HepG2 (cell line): ENCODE results near the gene INTS4. TPM values are rescaled to one million over a fixed set of nuclear protein-coding genes. Genes with fewer than 3 reads are reported as not detected.
A peak's percentile ranks its signal among the peaks of the same experiment; 100 is the strongest.

Experiments
- ELF4 ChIP-seq: sonication (generic); formaldehyde crosslinking; IDR thresholded peaks from 2 replicates; pipeline ENCODE4 v1.5.0; 2020; ENCODE audit warnings: missing genetic modification reagents, mild to moderate bottlenecking, moderate library complexity, borderline replicate concordance
- ERF ChIP-seq: IDR thresholded peaks from 2 replicates; pipeline ENCODE4 v1.6.1; 2018; ENCODE audit warnings: missing biosample characterization, missing genetic modification reagents
- KLF11 ChIP-seq: IDR thresholded peaks from 2 replicates; pipeline ENCODE4 v1.6.1; 2016; ENCODE audit warnings: missing compliant biosample characterization
- MTF2 ChIP-seq: sonication (generic); formaldehyde crosslinking; IDR thresholded peaks from 2 replicates; pipeline ENCODE4 v1.5.0; 2020; ENCODE audit warnings: missing genetic modification reagents, borderline replicate concordance
- MYC ChIP-seq: sonication (generic); formaldehyde crosslinking; IDR thresholded peaks from 2 replicates; pipeline ENCODE4 v1.9.0; 2021; ENCODE audit warnings: missing genetic modification reagents, borderline replicate concordance
- POLR2AphosphoS5 ChIP-seq: IDR thresholded peaks from 2 replicates; pipeline ENCODE4 v1.6.1; 2012; ENCODE audit warnings: low read depth, low read length
- REXO4 ChIP-seq: sonication (generic); formaldehyde crosslinking; IDR thresholded peaks from 2 replicates; pipeline ENCODE4 v1.8.0; 2022; ENCODE audit warnings: missing genetic modification reagents, mild to moderate bottlenecking, borderline replicate concordance
- SKI ChIP-seq: fragments of 450-650 bp; IDR thresholded peaks from one replicate; pipeline ENCODE4 v1.6.1; 2018; ENCODE audit warnings: mild to moderate bottlenecking; ENCODE audit not compliant: partially characterized antibody
- TCF12 ChIP-seq, 2 experiments: fragments of 450-650 bp in 1 of 2; sonication (generic) in 1 of 2; formaldehyde crosslinking in 1 of 2; IDR thresholded peaks; 2 replicates each; pipeline versions ENCODE4 v1.6.1 to v1.8.0; 2017 to 2022; ENCODE audit warnings: antibody characterized with exemption in 1 of 2, mild to moderate bottlenecking in 1 of 2, missing genetic modification reagents in 1 of 2, moderate library complexity in 1 of 2
- ZNF383 ChIP-seq: sonication (generic); formaldehyde crosslinking; IDR thresholded peaks from 2 replicates; pipeline ENCODE4 v1.4.0; 2020; ENCODE audit warnings: missing genetic modification reagents, mild to moderate bottlenecking, borderline replicate concordance
- ZNF547 ChIP-seq: sonication (generic); formaldehyde crosslinking; IDR thresholded peaks from 2 replicates; pipeline ENCODE4 v1.5.1; 2020; ENCODE audit warnings: mild to moderate bottlenecking, missing genetic modification reagents
- ZNF761 ChIP-seq: sonication (generic); formaldehyde crosslinking; conservative IDR thresholded peaks from 2 replicates; pipeline ENCODE4 v1.4.0; 2020; ENCODE audit warnings: mild to moderate bottlenecking, missing genetic modification reagents
- ZNF775 ChIP-seq: sonication (generic); formaldehyde crosslinking; IDR thresholded peaks from 2 replicates; pipeline ENCODE4 v1.4.0; 2020; ENCODE audit warnings: missing genetic modification reagents, mild to moderate bottlenecking, moderate library complexity, borderline replicate concordance
- ZNF780A ChIP-seq: sonication (generic); formaldehyde crosslinking; IDR thresholded peaks from 2 replicates; pipeline ENCODE4 v1.8.0; 2022; ENCODE audit warnings: mild to moderate bottlenecking, missing genetic modification reagents, moderate library complexity
- polyA plus RNA-seq, 8 experiments: library from polyadenylated mRNA; depleted of rRNA in 3 of 8; stranded (reverse) in 7 of 8; unstranded in 1 of 8; fragments of >200 nt; fragmentation: Illumina TruSeq in 4 of 8; extraction: Trizol in 4 of 8; gene quantifications; 2 replicates each; pipeline versions ENCODE4 v1.2.1 to v1.2.3, GENCODE V29; 2011 to 2016; ENCODE audit warnings: low read depth in 4 of 8, missing spikeins in 1 of 8, mixed read lengths in 1 of 8; ENCODE audit not compliant: insufficient read depth in 1 of 8
- total RNA-seq, 5 experiments: library from RNA; depleted of rRNA; stranded (reverse); fragments of >200 nt; fragmentation: Illumina TruSeq; extraction: Trizol; gene quantifications; 2 replicates each; pipeline ENCODE4 v1.2.3, GENCODE V29; 2016; ENCODE audit warnings: low read depth in 1 of 5
- TF ChIP-seq, protein P1 (sequence below): IDR thresholded peaks from 2 replicates; pipeline ENCODE4 v1.6.1; 2012; ENCODE audit warnings: low read length, improper control_type of control experiment
- TF ChIP-seq, protein P2 (sequence below), 2 experiments: sonication (generic) in 1 of 2; formaldehyde crosslinking in 1 of 2; IDR thresholded peaks; 2 replicates each; pipeline versions ENCODE4 v1.4.0 to v1.6.1; 2018 to 2020; ENCODE audit warnings: missing genetic modification reagents in 2 of 2, borderline replicate concordance in 1 of 2, low read depth in 1 of 2, mild to moderate bottlenecking in 1 of 2, missing biosample characterization in 1 of 2
- TF ChIP-seq, protein P3 (sequence below): IDR thresholded peaks from 2 replicates; pipeline ENCODE4 v1.6.1; 2016; ENCODE audit warnings: missing genetic modification reagents, missing compliant biosample characterization
- TF ChIP-seq, protein P4 (sequence below): sonication (generic); formaldehyde crosslinking; conservative IDR thresholded peaks from 2 replicates; pipeline ENCODE4 v1.4.0; 2020; ENCODE audit warnings: missing genetic modification reagents
- TF ChIP-seq, protein P5 (sequence below): sonication (generic); formaldehyde crosslinking; IDR thresholded peaks from 2 replicates; pipeline ENCODE4 v1.9.0; 2021; ENCODE audit warnings: missing genetic modification reagents, borderline replicate concordance

INTS4 gene
- total and polyA plus RNA-seq, 2 of the 13 experiments (the other 11 are each of a cell fraction or from before 2014, with no cell fraction given): 37.3 to 44.8 TPM

DNA sequence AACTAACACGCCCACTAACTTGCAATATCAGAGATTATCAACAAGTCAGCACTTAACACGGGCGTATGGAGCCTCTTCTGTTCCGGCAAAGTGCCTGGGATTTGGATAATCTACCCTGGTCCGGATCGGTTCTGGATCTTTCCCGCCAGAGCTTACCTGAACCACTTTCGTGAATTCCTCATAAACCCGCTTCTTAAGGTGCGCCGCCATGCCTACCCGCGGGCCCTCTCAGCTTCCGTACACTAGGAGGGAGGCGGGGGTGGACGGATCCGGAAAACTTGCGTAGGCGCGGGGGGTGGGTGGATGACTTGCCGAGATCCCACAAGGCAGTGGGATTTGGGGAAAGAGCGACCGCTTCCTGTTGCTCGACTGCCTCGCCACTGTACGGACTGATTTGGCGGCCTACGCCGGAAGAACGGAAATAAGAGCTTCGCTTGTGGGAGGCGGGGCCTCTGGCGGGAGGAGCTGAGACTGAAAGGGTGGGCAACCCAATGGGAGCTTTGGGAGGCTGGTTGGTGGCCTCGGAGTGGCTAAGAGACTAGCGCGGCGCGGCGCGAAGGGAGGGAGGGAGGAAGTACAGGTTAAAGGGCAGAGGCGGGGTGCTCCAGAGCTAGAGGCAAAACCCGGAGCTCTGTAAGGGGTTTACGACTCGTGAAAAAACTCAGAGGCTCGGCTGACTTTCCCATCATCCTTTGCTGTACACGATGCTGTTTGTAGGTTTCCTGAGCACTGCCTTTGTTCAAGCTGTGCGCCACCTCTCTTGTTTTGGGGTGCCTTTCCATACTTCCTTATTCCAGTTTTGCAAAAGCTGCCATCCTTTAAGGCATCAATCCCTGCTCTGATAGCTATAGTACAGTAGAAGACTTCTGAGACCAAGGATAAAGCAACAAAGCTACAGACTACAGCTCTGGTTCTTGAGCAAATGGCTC lies at the start of gene INTS4 (continued):
- TF ChIP-seq, protein P1, sequence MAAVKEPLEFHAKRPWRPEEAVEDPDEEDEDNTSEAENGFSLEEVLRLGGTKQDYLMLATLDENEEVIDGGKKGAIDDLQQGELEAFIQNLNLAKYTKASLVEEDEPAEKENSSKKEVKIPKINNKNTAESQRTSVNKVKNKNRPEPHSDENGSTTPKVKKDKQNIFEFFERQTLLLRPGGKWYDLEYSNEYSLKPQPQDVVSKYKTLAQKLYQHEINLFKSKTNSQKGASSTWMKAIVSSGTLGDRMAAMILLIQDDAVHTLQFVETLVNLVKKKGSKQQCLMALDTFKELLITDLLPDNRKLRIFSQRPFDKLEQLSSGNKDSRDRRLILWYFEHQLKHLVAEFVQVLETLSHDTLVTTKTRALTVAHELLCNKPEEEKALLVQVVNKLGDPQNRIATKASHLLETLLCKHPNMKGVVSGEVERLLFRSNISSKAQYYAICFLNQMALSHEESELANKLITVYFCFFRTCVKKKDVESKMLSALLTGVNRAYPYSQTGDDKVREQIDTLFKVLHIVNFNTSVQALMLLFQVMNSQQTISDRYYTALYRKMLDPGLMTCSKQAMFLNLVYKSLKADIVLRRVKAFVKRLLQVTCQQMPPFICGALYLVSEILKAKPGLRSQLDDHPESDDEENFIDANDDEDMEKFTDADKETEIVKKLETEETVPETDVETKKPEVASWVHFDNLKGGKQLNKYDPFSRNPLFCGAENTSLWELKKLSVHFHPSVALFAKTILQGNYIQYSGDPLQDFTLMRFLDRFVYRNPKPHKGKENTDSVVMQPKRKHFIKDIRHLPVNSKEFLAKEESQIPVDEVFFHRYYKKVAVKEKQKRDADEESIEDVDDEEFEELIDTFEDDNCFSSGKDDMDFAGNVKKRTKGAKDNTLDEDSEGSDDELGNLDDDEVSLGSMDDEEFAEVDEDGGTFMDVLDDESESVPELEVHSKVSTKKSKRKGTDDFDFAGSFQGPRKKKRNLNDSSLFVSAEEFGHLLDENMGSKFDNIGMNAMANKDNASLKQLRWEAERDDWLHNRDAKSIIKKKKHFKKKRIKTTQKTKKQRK: no peak
- TF ChIP-seq REXO4: no peak
- peak; percentile 14 for TF ChIP-seq SKI
- TF ChIP-seq ZNF775: no peak
- TF ChIP-seq, protein P2, sequence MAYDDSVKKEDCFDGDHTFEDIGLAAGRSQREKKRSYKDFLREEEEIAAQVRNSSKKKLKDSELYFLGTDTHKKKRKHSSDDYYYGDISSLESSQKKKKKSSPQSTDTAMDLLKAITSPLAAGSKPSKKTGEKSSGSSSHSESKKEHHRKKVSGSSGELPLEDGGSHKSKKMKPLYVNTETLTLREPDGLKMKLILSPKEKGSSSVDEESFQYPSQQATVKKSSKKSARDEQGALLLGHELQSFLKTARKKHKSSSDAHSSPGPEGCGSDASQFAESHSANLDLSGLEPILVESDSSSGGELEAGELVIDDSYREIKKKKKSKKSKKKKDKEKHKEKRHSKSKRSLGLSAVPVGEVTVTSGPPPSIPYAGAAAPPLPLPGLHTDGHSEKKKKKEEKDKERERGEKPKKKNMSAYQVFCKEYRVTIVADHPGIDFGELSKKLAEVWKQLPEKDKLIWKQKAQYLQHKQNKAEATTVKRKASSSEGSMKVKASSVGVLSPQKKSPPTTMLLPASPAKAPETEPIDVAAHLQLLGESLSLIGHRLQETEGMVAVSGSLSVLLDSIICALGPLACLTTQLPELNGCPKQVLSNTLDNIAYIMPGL (CRISPR knock-in tag; IDR thresholded peaks at IDR 0.05; ENCODE audit: borderline replicate concordance in 1 of 2, low read depth in 1 of 2): peak; percentile 68 to 79; a peak in 3 of 4 replicates
- peak; percentile 81 for TF ChIP-seq ELF4
- TF ChIP-seq ERF (CRISPR knock-in tag): peak; percentile 81
- TF ChIP-seq KLF11: no peak
- TF ChIP-seq POLR2AphosphoS5: peak; percentile 72
- peak; percentile 86 for TF ChIP-seq MYC (CRISPR knock-in tag)
- TF ChIP-seq MTF2: no peak
- no peak for TF ChIP-seq TCF12 (IDR thresholded peaks at IDR 0.05)
- TF ChIP-seq TCF12 (CRISPR knock-in tag; IDR thresholded peaks at IDR 0.05): no peak; the same call in 1 of the 2 replicates
- TF ChIP-seq, protein P3, sequence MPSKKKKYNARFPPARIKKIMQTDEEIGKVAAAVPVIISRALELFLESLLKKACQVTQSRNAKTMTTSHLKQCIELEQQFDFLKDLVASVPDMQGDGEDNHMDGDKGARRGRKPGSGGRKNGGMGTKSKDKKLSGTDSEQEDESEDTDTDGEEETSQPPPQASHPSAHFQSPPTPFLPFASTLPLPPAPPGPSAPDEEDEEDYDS (CRISPR knock-in tag): peak; percentile 96
- no peak for TF ChIP-seq ZNF383 (CRISPR knock-in tag)
- TF ChIP-seq ZNF761: peak; percentile 80; the same call in 1 of the 2 replicates
- TF ChIP-seq, protein P4, sequence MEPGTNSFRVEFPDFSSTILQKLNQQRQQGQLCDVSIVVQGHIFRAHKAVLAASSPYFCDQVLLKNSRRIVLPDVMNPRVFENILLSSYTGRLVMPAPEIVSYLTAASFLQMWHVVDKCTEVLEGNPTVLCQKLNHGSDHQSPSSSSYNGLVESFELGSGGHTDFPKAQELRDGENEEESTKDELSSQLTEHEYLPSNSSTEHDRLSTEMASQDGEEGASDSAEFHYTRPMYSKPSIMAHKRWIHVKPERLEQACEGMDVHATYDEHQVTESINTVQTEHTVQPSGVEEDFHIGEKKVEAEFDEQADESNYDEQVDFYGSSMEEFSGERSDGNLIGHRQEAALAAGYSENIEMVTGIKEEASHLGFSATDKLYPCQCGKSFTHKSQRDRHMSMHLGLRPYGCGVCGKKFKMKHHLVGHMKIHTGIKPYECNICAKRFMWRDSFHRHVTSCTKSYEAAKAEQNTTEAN (CRISPR knock-in tag): peak; percentile 48
- TF ChIP-seq, protein P5, sequence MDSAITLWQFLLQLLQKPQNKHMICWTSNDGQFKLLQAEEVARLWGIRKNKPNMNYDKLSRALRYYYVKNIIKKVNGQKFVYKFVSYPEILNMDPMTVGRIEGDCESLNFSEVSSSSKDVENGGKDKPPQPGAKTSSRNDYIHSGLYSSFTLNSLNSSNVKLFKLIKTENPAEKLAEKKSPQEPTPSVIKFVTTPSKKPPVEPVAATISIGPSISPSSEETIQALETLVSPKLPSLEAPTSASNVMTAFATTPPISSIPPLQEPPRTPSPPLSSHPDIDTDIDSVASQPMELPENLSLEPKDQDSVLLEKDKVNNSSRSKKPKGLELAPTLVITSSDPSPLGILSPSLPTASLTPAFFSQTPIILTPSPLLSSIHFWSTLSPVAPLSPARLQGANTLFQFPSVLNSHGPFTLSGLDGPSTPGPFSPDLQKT (CRISPR knock-in tag): no peak
- peak; percentile 46; the same call in 1 of the 2 replicates for TF ChIP-seq ZNF547 (CRISPR knock-in tag)
- TF ChIP-seq ZNF780A (CRISPR knock-in tag): no peak
